Urinary bladder (tissue), 4 donors: ENCODE data around the gene CHST15. TPM values are rescaled to one million over a fixed set of nuclear protein-coding genes. Genes with fewer than 3 reads are reported as not detected.

Source experiments
- DNase-seq: peaks from one replicate; pipeline ENCODE4 v3.0.0-alpha.2; 2015; ENCODE audit errors: extremely low spot score
- H3K27ac ChIP-seq: one replicate; pipeline ENCODE4 v1.5.1; 2013; ENCODE audit warnings: low read depth, mild to moderate bottlenecking, moderate library complexity
- H3K36me3 ChIP-seq: one replicate; pipeline ENCODE4 v1.6.1; 2013; ENCODE audit warnings: mild to moderate bottlenecking, moderate library complexity; ENCODE audit not compliant: insufficient read depth
- H3K4me1 ChIP-seq: one replicate; pipeline ENCODE4 v1.6.1; 2013; ENCODE audit warnings: mild to moderate bottlenecking, moderate library complexity; ENCODE audit not compliant: insufficient read depth
- H3K4me3 ChIP-seq: one replicate; pipeline ENCODE4 v1.5.1; 2013; ENCODE audit warnings: low read depth, low read length
- WGBS: extraction: QIAGEN DNeasy Blood & Tissue Kit; methylation state at CpG from one replicate; pipeline ENCODE4 v1.1.7; 2013; 5-methylcytosine and 5-hydroxymethylcytosine counted together
- polyA plus RNA-seq: library from polyadenylated mRNA; stranded (reverse); fragments of 200-250 nt; gene quantifications from one replicate; pipeline ENCODE4 v1.2.3, GENCODE V29; 2013
- total RNA-seq: library from RNA; depleted of rRNA; stranded (reverse); fragments of >200 nt; gene quantifications from one replicate; pipeline ENCODE4 v1.2.3, GENCODE V29; 2014
- donor health status: healthy with polysubstance abuse.
- donor health status: healthy.

Gene CHST15
- total and polyA plus RNA-seq, 2 donors, result 7.8 to 17.8 TPM

DNA sequence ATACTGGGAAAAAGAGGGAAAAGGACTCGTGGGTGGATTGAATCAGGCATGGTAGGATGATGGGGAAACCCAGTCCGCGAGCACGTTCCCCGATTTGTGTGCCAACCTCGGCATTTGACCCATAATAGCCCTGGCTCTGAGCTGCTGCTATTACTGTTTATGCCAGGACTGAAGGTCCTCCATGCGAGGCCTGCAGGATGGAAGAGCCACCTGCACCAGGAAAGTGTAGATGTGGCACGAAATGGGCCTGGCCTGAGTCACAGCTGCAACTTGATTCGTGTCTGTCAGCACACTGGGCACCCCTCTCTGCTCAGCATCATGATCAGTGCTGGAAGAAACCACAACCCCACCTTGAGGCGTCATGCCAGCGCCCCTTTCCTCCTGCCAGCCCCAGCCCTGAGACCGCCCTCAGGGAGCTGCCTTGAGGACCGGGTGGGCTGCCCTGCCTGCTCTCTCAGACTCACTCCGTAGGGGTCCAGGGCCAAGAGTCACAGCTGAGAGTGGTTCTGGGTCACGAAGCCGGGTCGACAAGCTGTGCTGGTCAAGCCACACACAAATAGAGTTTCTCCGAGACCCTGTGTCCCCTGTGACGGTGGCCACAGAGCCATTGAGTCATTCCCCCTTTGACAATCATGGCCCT lies 74.4 kb downstream of the CHST15 start:
- H3K4me1 ChIP-seq, result no peaks in the 10 kb centered on the region
- DNase-seq, result no peak
- 92% methylated on average over 19 of the region's 19 CpGs for WGBS

DNA sequence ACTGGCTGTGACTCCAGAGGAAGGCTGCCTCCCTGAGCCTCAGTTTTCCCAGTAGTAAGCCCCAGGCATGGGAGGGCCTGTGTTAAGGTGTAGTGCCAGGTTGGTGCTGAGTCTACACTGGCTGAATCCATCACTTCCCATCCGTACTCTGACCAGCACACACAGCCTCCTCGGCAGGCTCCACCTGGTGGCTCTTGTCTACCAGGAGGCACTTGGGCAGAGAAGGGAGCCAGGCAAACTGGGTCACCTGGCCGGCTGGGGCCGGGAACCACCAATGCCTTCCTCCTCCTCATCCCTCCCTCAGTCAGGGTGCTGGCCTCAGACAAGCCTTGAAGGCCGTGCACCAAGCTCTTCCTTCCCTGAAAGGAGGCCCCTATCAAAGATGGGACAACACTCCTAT lies 75.7 kb downstream of the CHST15 start:
- Histone ChIP-seq H3K4me3 (no peak overlapping the region), H3K36me3 (no peaks in the 10 kb centered on the region), H3K4me1 (no peaks in the 10 kb centered on the region), H3K27ac (no peak overlapping the region)
- 89% methylated on average over 5 of the region's 5 CpGs for WGBS
- no peak for DNase-seq

More for the DNA sequence above, 74.4 kb downstream of the CHST15 start:
- Histone ChIP-seq H3K27ac (no peak overlapping the region), H3K36me3 (no peaks in the 10 kb centered on the region), H3K4me3 (no peak overlapping the region)

DNA sequence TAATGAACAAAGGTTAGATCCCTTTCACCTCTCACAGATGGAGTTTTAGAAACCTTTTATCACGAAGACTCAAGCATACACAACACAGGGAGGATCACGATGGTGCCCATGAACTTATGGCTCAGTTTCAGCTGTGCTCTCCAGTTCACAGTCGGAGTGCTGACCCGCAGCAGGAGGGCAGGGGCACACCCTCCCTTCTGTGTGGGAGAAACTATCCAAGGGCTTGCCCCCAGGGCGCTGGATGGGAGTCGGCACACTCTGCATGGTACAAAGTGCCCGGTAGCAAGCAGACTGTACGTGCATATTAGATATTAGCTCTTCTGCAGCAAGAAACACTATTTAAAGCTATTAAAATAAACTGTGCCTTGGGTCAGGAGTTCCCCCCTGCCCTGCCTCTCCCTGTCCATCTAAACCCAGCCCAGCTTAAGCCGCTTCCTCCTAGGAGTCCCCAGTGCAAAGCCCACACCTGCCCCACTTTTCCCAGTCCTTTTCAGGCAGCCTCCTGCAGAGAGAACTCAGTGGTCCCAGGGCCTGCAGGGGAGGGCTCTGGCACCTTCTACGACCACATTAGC lies 76.5 kb downstream of the CHST15 start:
- no peaks in the 10 kb centered on the region for H3K36me3 ChIP-seq
- H3K4me3 ChIP-seq, result no peak overlapping the region
- DNase-seq, result no peak
- 77% methylated on average over 10 of the region's 10 CpGs for WGBS
- no peak overlapping the region for H3K27ac ChIP-seq
- no peaks in the 10 kb centered on the region for H3K4me1 ChIP-seq

DNA sequence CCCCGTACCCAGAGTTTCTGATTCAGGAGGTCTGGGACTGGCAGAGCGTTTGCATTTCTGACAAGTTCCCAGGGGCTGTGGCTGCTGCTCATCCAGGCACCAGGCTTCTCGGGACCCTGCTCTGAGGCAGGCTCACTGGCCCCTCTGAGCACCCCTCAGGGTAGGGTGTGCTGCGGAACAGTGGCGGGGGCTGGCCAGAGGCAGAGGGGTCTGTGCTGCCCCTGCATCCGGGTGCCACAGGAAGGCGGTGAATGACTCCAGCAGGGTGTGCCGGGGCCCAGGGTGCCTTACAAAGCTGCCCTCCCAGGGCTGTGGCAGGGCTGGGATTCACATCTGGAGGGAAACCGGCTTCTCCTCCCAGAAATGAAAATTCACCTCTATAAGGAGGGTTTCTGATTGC lies 77.4 kb downstream of the CHST15 start:
- no peak overlapping the region for H3K4me3 ChIP-seq
- no peaks in the 10 kb centered on the region for H3K4me1 ChIP-seq
- DNase-seq, result no peak
- H3K36me3 ChIP-seq, result no peaks in the 10 kb centered on the region
- WGBS, result 88% methylated on average over 9 of the region's 9 CpGs
- no peak overlapping the region for H3K27ac ChIP-seq

DNA sequence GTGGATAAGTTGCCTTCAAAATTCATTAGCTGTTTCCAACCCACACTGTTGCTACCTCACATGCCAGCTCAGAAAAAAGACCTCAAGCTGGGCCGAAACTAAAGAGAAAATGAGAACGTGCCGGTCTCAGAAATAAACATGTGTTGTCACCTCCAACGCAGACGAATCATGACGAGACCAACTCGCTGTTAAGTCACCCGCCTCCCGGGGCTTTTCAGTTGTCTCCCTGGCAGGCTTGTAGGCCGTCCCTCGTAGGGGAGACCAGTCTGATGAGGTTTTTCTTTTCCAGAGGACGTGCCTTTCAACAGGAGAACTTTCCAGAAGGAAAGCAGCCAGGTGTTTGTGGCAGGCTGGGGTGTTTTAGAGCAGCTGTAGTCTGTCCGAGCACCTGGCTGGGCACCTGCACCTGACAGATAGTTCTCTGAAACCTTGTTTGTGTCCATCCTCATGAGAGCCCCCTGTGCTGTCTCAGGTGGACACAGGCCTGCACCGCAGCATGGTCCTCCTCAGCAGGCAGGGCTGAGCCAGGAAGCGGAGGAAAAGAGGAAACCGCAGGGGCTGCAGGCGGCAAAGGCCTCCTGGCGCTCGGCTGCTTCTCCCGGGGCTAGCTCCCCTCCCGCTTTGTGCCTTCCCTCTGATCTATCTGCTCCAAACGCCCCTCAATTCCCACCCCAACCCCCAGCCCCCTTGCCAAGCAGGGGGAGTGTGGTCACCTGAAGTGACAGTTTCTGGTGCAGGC lies 78.8 kb downstream of the CHST15 start:
- Histone ChIP-seq H3K4me3 (no peak overlapping the region), H3K27ac (no peak overlapping the region), H3K36me3 (no peaks in the 10 kb centered on the region), H3K4me1 (no peaks in the 10 kb centered on the region)
- 84% methylated on average over 22 of the region's 22 CpGs for WGBS
- DNase-seq, result no peak

DNA sequence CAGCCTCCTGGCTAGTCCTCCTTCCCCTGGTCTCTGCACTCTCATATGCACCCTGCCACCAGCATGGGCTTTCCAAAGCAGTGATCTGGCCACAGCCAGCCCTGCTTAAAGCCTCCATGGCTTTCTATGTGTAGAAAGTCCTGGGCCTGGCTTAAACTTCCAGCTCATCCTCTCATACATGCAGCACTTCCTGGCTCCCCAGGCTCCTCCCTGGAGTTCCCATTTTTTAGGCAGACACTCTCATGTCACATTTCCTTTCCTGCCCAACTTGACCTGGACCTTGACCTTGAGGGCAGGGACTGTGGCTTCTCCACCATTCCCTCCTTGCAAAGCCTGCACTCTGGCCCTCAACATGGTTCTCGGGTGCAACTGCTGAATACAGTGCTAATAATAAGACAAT lies 79.5 kb downstream of the CHST15 start:
- H3K4me3 ChIP-seq, result no peak overlapping the region
- WGBS, result 94% methylated on average over 1 of the region's 1 CpG
- H3K4me1 ChIP-seq, result no peaks in the 10 kb centered on the region
- no peaks in the 10 kb centered on the region for H3K36me3 ChIP-seq
- DNase-seq, result no peak
- no peak overlapping the region for H3K27ac ChIP-seq

DNA sequence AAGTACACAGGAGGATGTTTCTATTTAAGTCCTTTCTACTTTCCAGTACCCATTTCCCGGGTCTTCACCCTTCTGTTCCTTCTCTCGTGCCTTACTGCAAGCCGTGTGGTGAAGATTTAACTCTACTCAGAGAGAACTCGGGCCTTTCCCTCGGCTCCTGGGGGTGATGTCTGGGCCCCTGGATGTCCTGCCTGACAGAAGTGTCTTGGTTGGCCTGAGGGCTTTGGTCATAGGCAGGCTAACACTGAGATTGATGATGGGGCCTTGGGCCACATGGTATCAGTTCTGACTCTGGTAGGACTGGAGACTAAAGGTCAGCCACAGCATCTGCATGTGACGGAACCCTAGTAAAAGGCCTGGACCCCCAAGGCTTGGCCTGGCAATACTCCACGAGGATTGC lies 80.4 kb downstream of the CHST15 start:
- H3K36me3 ChIP-seq, result no peaks in the 10 kb centered on the region

DNA sequence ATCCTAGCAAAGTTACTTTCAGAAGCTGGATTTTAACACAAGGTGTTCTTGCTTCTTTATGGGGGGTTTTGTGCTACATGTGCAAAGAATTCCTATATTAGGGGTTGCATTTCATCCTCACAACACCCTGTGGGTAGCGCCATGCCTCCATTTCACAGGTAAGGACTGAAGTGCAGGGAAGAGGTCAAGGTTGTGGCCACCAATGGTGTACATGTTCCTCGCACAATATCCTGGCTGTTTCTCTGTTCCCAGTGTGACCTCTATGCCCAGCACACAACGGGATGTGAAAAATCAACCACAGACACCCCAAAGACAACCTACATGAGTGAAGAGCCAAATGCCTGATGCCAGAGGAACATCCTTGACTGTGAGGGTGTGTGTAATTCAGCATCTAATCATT lies 80.8 kb downstream of the CHST15 start:
- H3K4me1 ChIP-seq, result no peaks in the 10 kb centered on the region
- 96% methylated on average over 3 of the region's 3 CpGs for WGBS
- H3K36me3 ChIP-seq, result no peaks in the 10 kb centered on the region
- no peak overlapping the region for H3K4me3 ChIP-seq
- H3K27ac ChIP-seq, result no peak overlapping the region
- DNase-seq, result no peak

More for the DNA sequence above, 80.4 kb downstream of the CHST15 start:
- WGBS, result 81% methylated on average over 7 of the region's 7 CpGs
- DNase-seq, result no peak
- Histone ChIP-seq H3K4me1 (no peaks in the 10 kb centered on the region), H3K4me3 (no peak overlapping the region), H3K27ac (no peak overlapping the region)

DNA sequence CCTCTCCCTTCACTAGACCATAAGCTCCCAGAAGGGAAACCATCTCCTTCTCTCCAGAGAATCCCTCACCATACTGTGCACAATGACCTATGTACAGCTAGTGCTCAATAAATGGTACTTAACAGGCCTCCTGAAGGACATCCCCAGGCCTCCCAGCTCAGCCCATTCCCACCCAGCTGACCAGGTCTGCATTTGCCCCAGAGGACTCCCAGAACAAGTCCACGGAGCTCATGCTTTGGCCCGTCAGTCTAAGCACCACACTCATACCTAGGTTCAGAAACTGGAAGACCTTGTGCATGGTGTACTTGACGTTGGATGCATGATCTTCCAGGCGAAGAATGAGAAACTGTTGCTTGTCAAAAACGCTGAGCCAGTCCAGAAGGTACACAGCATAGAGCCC lies 81.3 kb downstream of the CHST15 start:
- 97% methylated on average over 5 of the region's 5 CpGs for WGBS
- Histone ChIP-seq H3K4me3 (no peak overlapping the region), H3K4me1 (no peaks in the 10 kb centered on the region), H3K27ac (no peak overlapping the region), H3K36me3 (no peaks in the 10 kb centered on the region)
- DNase-seq, result no peak

DNA sequence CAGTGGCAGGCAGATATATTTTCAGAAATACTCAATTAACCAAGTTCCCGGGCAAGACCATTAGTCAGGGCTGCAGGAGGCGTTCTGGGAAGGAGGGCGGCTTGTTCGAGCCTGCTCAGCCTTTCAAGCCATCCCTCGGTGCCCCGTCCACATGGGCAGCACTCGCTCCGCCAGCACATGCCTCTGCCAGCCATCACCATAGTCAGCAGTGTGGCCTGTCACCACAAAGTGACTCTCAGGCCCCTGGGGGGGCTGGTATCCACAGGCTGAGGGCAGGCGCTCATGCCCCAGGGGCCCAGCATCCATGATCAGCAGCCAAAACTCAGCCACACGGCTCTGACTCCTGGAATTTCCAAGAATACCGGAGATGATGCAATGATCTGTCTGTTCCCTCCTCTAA lies 81.9 kb downstream of the CHST15 start:
- WGBS, result 91% methylated on average over 11 of the region's 11 CpGs
- Histone ChIP-seq H3K4me3 (no peak overlapping the region), H3K4me1 (no peaks in the 10 kb centered on the region), H3K27ac (no peak overlapping the region), H3K36me3 (no peaks in the 10 kb centered on the region)
- no peak for DNase-seq

DNA sequence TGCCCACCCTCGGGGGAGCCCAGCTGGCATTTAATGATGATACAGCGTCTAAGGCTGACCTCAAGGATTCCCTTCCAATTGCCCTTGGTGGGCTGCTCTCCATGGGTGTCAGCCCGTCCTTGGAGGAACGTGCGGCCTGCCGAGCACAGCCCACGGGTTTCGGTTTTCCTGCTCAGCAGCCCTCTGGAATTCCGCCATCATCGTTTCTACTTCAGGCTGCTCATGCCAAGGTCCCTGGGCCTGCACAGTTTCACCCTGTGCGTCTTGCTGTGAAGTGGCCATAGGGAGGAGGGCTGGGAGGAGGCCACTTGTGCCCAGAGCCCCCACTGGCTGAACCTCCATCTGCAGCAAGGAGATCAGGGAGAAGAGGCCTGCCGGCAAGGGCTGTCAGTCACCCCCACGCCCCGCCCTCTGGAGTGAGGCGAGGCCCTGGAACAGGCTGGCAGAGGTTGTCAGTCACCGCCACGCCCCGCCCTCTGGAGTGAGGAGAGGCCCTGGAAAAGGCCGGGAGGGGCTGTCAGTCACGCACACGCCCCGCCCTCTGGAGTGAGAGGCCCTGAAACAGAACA lies 82.8 kb downstream of the CHST15 start:
- 76% methylated on average over 22 of the region's 22 CpGs for WGBS
- no peaks in the 10 kb centered on the region for H3K36me3 ChIP-seq
- no peaks in the 10 kb centered on the region for H3K4me1 ChIP-seq
- H3K27ac ChIP-seq, result no peak overlapping the region
- no peak for DNase-seq
- H3K4me3 ChIP-seq, result no peak overlapping the region

DNA sequence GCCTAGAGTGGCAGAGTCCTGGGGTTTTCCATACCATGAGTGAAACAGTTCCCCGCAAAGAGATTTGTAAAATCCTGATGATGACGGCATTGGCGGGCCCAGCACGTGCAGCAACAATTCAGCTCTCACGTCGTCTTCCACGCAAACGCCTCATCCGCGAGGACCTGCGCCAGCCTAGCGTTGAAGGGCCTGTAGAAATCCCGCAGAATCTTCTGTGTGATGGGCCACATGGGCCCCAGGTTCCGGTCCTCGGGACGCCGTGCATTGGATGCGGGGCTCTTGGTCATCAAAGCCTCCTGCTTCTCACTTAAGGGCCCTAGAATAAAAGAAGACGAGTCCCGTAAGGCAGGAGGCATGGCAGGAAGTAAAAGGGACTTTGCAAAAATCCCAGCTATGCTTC lies 83.4 kb downstream of the CHST15 start:
- Histone ChIP-seq H3K27ac (no peak overlapping the region), H3K4me3 (no peak overlapping the region), H3K36me3 (no peaks in the 10 kb centered on the region), H3K4me1 (no peaks in the 10 kb centered on the region)
- no peak for DNase-seq
- WGBS, result 95% methylated on average over 20 of the region's 20 CpGs

DNA sequence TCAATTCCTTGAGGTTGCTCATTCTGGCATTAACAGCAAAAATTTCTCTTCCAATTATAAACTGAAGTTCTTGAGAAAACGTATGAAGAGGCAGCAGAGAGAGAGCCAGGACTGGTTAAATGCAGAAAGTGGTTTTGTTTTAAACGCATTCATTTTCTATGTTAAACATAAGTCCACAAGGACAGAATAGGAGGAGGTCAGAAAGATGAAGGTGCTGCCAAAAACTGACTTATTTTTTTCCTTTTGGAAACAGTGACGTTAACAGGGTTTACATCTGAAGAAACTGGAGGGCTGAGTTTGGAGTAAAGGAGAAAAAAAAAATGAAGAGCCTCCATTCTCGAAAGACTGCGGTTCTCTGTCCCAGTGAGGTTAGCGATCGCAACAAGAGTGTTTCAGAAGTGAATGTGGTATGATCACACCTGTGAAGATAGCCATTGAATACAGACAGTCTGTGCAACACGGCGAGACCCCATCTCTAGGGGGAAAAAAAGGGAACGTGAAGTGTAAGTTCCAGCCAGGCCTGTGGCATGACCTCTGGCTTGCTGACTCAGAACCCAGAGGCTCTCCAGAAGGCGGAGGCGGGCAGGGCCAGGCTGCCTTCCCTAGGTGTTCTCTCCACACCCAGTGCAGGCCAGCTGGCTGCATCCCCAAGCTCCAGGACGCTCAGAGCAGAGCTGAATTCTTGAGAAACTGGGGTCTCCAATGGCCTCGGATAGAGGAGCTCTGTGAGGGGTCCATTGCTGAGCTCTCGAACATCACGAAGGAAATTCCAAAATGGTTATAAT lies 84.0 kb downstream of the CHST15 start:
- H3K27ac ChIP-seq, result no peak overlapping the region
- no peaks in the 10 kb centered on the region for H3K36me3 ChIP-seq
- H3K4me3 ChIP-seq, result no peak overlapping the region
- H3K4me1 ChIP-seq, result no peaks in the 10 kb centered on the region
- WGBS, result 73% methylated on average over 16 of the region's 16 CpGs
- no peak for DNase-seq
